HG02885 (cell line): ENCODE results near the gene TSPEAR.
"Not testable (repeated sequence)": the region's sequence is repeated elsewhere in the genome, so short reads cannot be mapped to it uniquely, and the experiment has no call there.

Source experiments
- ATAC-seq: cut with Tn5 transposase; IDR thresholded peaks from one replicate; pipeline ENCODE4 v1.9.1; 2021; ENCODE audit warnings: mild to moderate bottlenecking; ENCODE audit not compliant: unreplicated experiment, poor library complexity

The TSPEAR gene

GRCh38 chr21:44637851-44638348 is 73.5 kb downstream of the TSPEAR start:
- ATAC-seq, result not testable (repeated sequence)

DNA sequence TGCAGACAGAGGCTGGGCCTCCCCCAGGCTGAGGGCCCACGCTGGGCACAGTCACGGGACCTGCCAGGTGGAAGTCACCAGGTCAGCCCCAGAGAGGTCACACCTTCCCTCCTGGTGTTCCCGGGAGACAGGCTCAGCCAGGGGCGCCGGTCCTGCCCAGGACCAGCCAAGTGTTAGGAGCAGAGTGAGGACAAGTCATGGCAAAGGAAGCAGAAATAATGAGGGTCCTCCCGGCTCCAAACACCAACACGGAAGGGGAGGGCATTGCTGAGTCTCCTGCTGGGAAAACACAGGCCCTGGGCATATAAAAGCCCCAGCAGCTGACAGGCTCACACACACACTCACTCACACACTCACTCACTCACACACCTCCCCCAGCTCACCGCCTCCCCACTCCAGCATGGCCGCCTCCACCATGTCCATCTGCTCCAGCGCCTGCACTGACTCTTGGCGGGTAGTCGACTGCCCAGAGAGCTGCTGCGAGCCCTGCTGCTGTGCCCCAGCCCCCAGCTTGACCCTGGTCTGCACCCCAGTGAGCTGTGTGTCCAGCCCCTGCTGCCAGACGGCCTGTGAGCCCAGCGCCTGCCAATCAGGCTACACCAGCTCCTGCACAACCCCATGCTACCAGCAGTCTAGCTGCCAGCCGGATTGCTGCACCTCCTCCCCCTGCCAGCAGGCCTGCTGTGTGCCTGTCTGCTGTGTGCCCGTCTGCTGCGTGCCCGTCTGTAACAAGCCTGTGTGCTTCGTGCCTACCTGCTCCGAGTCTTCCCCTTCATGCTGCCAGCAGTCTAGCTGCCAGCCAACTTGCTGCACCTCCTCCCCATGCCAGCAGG is 74.1 kb downstream of the TSPEAR start, which contains the start of gene KRTAP10-10:
KRTAP10-10 (plus strand) TSS at position 339 of the 833 bp plus-strand sequence; CDS start at position 401, 62 bp downstream.
- no peak for ATAC-seq

GRCh38 chr21:44636209-44637017 is 75.0 kb downstream of the TSPEAR start:
- ATAC-seq, result no peak

DNA sequence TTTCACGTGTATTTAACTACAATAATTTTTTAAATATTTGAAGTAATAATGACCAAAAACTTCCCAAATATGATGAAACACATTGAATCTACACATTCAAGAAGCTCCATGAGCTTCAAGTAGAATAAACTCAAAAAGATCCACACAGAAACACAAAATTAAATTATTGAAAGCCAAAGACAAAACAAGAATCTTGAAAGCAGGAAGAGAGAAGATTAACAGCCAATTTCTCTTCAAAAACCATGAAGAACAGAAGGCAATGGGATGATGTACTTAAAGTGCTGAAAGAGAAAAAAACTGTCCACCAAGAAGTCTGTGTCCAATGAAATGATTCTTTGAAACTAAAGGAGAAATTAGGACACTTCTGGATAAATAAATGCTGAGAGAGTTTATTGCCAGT is 79.3 kb downstream of the TSPEAR start:
- no peak for ATAC-seq

- ATAC-seq, result no peak
These were observed 80.9 kb downstream of the TSPEAR start for GRCh38 chr21:44630440-44630839.

DNA sequence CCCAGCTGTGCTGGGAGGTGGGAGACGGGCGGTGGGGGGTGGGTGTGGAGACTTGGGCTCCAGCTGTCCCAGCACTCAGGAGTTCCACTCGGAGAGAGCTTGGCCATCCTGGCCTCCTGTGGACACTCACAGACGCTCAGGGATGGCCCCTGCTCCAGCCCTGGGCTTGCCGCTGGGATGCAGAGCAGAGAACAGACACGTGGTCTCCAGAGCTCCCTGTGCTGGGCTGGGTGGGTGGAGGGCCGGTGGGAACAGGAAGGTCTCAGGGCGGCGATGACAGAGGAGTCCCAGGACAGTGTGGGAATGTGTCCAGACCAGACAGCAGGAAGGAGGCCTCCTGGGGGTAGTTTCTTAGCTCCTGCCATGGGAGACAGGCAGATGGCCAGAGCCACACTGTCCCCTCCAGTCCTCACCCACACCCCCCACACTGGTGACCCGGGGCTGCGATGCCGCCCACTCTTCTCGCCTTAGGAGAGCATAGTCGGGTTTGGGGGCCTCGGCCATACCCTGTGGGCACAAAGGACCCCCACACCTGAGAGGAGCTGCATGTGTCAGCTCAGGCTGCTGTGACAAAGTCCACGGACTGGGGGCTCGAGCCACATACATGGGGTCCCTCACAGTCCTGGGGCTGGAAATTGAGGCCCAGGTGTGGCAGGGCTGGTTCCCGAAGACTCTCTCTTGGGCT is 82.5 kb downstream of the TSPEAR start:
- no peak for ATAC-seq

GRCh38 chr21:44627831-44628233 is 83.5 kb downstream of the TSPEAR start:
- not testable (repeated sequence) for ATAC-seq

GRCh38 chr21:44627181-44627822 is 84.1 kb downstream of the TSPEAR start:
- ATAC-seq, result not testable (repeated sequence)

GRCh38 chr21:44626673-44627143 is 84.7 kb downstream of the TSPEAR start, which contains the start of gene KRTAP10-9:
Gene KRTAP10-9, plus strand, starts transcription at chr21:44627093. Its CDS starts 79 bp downstream, at chr21:44627172.
- no peak for ATAC-seq

- ATAC-seq, result no peak
These were observed 85.1 kb downstream of the TSPEAR start for GRCh38 chr21:44626262-44626661.

GRCh38 chr21:44625756-44626155 is 85.6 kb downstream of the TSPEAR start:
- no peak for ATAC-seq

DNA sequence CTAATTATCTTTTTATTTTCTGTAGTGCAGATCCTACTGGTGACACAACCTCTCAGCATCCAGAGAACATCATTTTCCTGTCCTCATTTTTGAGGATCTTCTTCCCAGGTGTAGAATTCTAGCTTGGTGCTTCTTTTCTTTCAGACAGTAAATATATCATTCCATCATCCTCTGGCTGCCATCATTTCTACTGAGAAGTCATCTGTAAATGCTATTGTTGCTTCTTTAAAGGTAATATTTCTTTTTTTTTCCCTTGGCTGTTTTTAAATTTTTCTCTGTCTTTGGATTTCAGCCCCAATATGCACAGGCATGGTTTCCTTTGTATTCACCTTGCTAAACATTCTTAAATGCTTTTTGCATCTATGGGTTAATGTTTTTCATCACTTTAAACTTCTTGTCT is 87.8 kb downstream of the TSPEAR start:
- ATAC-seq, result no peak

DNA sequence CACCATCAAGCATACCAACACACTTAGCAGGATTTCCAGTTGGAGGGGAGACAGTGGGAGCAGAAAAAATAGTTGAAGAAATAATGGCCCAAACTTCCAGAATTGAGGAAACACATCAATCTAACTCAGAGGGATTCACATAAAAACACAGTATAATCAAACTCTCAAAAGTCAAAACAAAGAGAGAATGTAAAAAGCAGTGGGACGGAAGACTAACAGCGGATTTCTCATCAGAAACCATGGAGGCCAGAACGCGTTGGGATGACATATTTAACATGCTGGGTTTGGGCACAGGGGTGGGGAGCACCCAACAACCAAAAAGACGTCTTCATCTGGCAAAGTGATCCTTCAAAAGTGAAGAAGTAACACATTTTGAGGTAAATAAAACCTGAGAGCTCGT is 91.5 kb downstream of the TSPEAR start:
- ATAC-seq, result no peak

DNA sequence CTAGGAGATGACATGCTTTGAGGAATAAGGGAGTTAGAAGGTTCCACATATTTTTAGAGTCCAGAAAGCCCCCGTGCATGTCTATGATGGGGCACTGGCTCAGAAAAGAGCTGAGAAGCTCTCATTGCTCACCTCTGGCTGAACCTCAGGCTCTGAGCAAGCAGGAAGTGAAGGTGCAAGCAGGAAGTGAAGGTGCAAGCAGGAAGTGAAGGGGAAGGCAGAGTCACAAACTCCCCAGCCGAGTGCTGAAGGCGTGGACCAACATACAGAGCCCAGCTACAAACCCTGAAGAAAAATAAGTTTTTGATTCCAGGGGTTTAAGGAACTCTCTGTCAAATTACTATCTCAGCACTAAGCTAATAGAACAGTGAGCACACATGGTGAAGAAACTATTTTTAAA is 92.5 kb downstream of the TSPEAR start:
- no peak for ATAC-seq

DNA sequence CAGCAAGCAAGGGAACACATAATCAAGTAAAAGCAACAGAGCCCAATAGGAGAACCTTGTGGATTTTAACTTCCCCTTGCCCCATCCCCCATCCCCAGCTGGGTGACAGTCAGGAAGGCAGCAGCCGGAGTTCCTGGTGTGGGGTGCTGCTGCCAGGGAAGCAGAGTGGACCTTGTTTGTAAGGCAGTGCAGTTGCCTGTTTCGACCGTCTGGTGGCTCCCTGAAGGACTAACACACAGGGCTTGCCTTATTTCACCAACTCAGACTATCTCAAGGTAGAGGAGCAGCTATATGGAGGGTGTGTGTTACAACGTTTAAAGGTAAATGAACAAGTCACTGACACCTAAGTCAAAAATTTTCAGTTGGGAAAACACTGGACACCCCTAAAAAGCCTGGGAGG is 92.9 kb downstream of the TSPEAR start:
- ATAC-seq, result no peak

GRCh38 chr21:44617071-44617501 is 94.3 kb downstream of the TSPEAR start:
- no peak for ATAC-seq

DNA sequence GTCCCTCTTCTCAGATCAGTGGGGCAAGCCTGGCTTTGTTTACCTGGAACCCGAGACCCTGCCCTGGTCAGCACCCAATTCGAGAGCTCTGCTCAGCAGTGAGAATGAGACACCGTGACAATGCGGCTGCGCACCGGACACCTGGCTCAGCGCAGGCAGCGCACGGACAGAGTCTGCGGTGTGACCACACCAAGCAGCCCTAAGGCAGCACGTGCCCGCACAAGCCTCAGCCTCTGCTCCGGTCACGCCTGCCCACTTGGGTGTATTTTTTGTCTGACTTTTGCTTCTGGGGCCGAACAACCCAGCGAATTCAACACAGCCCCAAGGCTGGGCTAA is 94.8 kb downstream of the TSPEAR start:
- ATAC-seq, result no peak

GRCh38 chr21:44615911-44616590 is 95.3 kb downstream of the TSPEAR start:
- ATAC-seq, result no peak

DNA sequence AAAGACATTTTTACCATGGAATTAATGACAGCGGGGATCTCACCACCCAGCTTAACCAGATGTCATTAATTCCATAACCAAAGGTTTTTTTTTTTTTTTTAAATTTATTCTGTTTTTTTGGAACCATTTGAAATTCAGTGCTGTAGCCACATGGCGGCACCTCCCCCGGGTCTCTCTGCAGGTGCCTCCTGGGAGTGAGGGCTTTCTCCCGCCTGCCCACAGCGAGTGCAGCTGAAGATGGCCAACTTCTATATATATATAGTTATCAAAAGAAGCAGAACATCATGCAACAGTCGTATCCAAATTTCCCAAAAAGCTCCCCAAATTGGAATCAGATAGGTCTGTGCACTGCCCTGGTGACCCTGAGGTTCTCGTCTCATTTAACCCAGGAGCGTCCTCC is 95.9 kb downstream of the TSPEAR start:
- no peak for ATAC-seq
